Glutamatergic neuron (in vitro differentiated cells): ENCODE measurements around the gene PAPOLA. TPM values are rescaled to one million over a fixed set of nuclear protein-coding genes. Genes with fewer than 3 reads are reported as not detected.

ENCODE experiments used
- DNase-seq: peaks from one replicate; pipeline ENCODE4 v3.0.0; 2022
- H3K27ac Mint-ChIP-seq: one replicate; pipeline ENCODE4 v1.8.0; 2020; ENCODE audit warnings: mild to moderate bottlenecking, mixed read lengths, inconsistent platforms; ENCODE audit not compliant: unreplicated experiment
- H3K27me3 Mint-ChIP-seq: one replicate; pipeline ENCODE4 v1.8.0; 2020; ENCODE audit warnings: mild to moderate bottlenecking, moderate library complexity, mixed read lengths, inconsistent platforms; ENCODE audit not compliant: unreplicated experiment
- H3K36me3 Mint-ChIP-seq: one replicate; pipeline ENCODE4 v1.8.0; 2020; ENCODE audit warnings: mild to moderate bottlenecking, mixed read lengths, inconsistent platforms; ENCODE audit not compliant: unreplicated experiment
- H3K4me1 Mint-ChIP-seq: one replicate; pipeline ENCODE4 v1.8.0; 2020; ENCODE audit warnings: mild to moderate bottlenecking, low read depth, mixed read lengths, inconsistent platforms; ENCODE audit not compliant: unreplicated experiment
- H3K4me3 Mint-ChIP-seq: one replicate; pipeline ENCODE4 v1.8.0; 2020; ENCODE audit warnings: mild to moderate bottlenecking, mixed read lengths, inconsistent platforms; ENCODE audit not compliant: unreplicated experiment
- H3K9me3 Mint-ChIP-seq: one replicate; pipeline ENCODE4 v1.8.0; 2020; ENCODE audit warnings: mild to moderate bottlenecking, moderate library complexity, mixed read lengths, inconsistent platforms; ENCODE audit not compliant: unreplicated experiment
- total RNA-seq: library from RNA; stranded (reverse); fragmentation: NEBNext Ultra II Directional; extraction: Animal tissue kit (Norgen Biotek cat#: 25700); gene quantifications from one replicate; pipeline ENCODE4 v1.2.1, GENCODE V29; 2021; ENCODE audit not compliant: unreplicated experiment
- TF ChIP-seq, protein P1 (sequence below): fragments of 200-600 bp; sonication (generic); IDR thresholded peaks from one replicate; pipeline ENCODE4 v1.5.0; 2021; ENCODE audit not compliant: partially characterized antibody, unreplicated experiment

Gene PAPOLA
- total RNA-seq, 1 donor from 2014 or later = 169 TPM

GRCh38 chr14:96478119-96478518, 24.1 kb upstream of the PAPOLA start:
- Mint-ChIP-seq H3K27me3 (no peaks in the 10 kb centered on the region), H3K4me3 (no peak overlapping the region), H3K4me1 (no peaks in the 10 kb centered on the region), H3K9me3 (peaks cover 3% of the 10 kb centered on the region), H3K36me3 (no peaks in the 10 kb centered on the region), H3K27ac (no peak overlapping the region)
- no peak for DNase-seq
- TF ChIP-seq, protein P1, sequence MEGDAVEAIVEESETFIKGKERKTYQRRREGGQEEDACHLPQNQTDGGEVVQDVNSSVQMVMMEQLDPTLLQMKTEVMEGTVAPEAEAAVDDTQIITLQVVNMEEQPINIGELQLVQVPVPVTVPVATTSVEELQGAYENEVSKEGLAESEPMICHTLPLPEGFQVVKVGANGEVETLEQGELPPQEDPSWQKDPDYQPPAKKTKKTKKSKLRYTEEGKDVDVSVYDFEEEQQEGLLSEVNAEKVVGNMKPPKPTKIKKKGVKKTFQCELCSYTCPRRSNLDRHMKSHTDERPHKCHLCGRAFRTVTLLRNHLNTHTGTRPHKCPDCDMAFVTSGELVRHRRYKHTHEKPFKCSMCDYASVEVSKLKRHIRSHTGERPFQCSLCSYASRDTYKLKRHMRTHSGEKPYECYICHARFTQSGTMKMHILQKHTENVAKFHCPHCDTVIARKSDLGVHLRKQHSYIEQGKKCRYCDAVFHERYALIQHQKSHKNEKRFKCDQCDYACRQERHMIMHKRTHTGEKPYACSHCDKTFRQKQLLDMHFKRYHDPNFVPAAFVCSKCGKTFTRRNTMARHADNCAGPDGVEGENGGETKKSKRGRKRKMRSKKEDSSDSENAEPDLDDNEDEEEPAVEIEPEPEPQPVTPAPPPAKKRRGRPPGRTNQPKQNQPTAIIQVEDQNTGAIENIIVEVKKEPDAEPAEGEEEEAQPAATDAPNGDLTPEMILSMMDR = no peak

DNA sequence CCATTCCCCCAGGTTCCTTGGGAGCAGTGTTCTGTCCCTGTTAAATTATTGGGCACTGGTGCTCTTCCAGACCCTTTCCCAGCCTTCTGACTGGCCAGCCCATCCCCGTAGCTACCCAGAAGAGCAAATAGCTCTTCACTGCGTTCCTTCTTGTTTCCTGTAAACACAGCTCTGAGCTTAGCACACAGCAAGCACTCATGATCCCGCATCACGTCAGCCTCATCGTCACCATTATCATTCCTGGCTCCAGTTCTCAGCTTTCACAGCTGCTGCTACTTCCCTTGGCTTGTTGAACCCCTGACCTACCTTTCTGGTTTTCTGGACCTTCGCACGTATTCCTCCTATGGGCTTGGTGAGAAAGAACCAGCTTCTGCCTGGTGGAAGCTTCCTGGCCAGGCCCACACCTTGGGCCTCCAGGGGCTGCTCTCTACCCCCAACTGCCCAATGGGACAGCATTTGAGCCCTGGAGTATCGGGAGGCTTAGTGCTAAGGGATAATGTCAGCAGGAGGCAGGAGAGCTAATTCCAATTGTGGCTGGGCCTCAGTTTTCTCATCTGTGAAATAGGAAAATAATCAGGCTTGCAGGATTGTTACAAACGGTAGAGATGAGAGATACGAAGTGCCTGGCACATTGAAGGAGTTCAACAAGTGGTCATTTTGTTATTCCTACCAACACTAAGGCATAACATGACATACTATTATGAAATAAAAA, 22.6 kb upstream of the PAPOLA start:
- Mint-ChIP-seq H3K4me3 (no peak overlapping the region), H3K9me3 (peaks cover 3% of the 10 kb centered on the region), H3K36me3 (no peaks in the 10 kb centered on the region), H3K4me1 (no peaks in the 10 kb centered on the region), H3K27ac (no peak overlapping the region), H3K27me3 (no peaks in the 10 kb centered on the region)
- no peak for DNase-seq
- TF ChIP-seq, protein P1 = no peak

DNA sequence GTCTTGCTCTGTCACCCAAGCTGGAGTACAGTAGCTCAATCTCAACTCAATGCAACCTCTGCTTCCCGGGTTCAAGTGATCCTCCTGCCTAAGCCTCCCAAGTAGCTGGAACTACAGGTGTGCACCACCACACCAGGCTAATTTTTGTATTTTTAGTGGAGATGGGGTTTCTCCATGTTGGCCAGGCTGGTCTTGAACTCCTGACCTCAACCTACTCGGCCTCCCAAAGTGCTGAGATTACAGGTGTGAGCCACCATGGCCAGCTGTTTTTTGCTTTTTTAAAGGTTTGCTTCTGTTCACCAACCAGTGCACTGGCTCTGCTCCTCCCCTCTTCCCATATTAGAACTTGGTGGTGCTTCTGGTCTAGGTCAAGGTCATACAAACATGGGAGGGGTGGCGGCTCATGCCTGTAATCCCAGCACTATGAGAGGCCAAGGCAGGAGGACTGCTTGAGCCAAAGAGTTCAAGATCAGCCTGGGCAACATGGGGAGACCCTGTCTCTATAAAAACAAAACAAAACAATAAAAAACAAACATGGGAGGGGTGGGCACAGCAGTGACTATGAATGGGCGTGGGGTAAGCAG, 20.4 kb upstream of the PAPOLA start:
- TF ChIP-seq, protein P1 = no peak
- H3K36me3 Mint-ChIP-seq = no peaks in the 10 kb centered on the region
- no peak overlapping the region for H3K27ac Mint-ChIP-seq
- H3K4me1 Mint-ChIP-seq = no peaks in the 10 kb centered on the region
- H3K27me3 Mint-ChIP-seq = no peaks in the 10 kb centered on the region
- no peak overlapping the region for H3K4me3 Mint-ChIP-seq
- DNase-seq = no peak
- H3K9me3 Mint-ChIP-seq = peaks cover 4% of the 10 kb centered on the region

GRCh38 chr14:96482986-96483385, 19.2 kb upstream of the PAPOLA start:
- H3K4me3 Mint-ChIP-seq = no peak overlapping the region
- peaks cover 4% of the 10 kb centered on the region for H3K9me3 Mint-ChIP-seq
- H3K27ac Mint-ChIP-seq = no peak overlapping the region
- H3K36me3 Mint-ChIP-seq = no peaks in the 10 kb centered on the region
- no peak for DNase-seq
- no peaks in the 10 kb centered on the region for H3K27me3 Mint-ChIP-seq
- no peaks in the 10 kb centered on the region for H3K4me1 Mint-ChIP-seq
- TF ChIP-seq, protein P1 = no peak

GRCh38 chr14:96484399-96484798, 17.8 kb upstream of the PAPOLA start:
- no peak overlapping the region for H3K27ac Mint-ChIP-seq
- DNase-seq = no peak
- peaks cover 4% of the 10 kb centered on the region for H3K9me3 Mint-ChIP-seq
- no peaks in the 10 kb centered on the region for H3K36me3 Mint-ChIP-seq
- no peak overlapping the region for H3K4me3 Mint-ChIP-seq
- H3K27me3 Mint-ChIP-seq = no peaks in the 10 kb centered on the region
- TF ChIP-seq, protein P1 = no peak
- no peaks in the 10 kb centered on the region for H3K4me1 Mint-ChIP-seq
